PFSK-1 (cell line): ENCODE measurements around the gene MPP7.

ENCODE experiments used
- FOXP2 ChIP-seq: optimal IDR thresholded peaks from 2 replicates; pipeline ENCODE3; 2011; ENCODE audit warnings: borderline replicate concordance, control low read depth, inconsistent platforms; ENCODE audit not compliant: insufficient read depth; ENCODE audit errors: extremely low read length, extremely low read depth
- POLR2AphosphoS5 ChIP-seq: IDR thresholded peaks from 2 replicates; pipeline ENCODE4 v1.6.1; 2012; ENCODE audit warnings: low read depth, mild to moderate bottlenecking, control low read depth, low read length, moderate library complexity
- SIN3A ChIP-seq: IDR thresholded peaks from 2 replicates; pipeline ENCODE4 v1.6.1; 2012; ENCODE audit warnings: mild to moderate bottlenecking, low read length, moderate library complexity, borderline replicate concordance; ENCODE audit not compliant: insufficient read depth
- TAF1 ChIP-seq: IDR thresholded peaks from 2 replicates; pipeline ENCODE4 v1.6.1; 2012; ENCODE audit warnings: low read length, control low read depth, borderline replicate concordance; ENCODE audit not compliant: insufficient read depth
- TF ChIP-seq, protein P1 (sequence below), 2 experiments: IDR thresholded peaks; 2 replicates each; pipeline versions ENCODE4 v1.6.1 to v1.8.0; 2011 to 2012; ENCODE audit warnings: low read depth in 2 of 2, low read length in 2 of 2, control low read depth in 1 of 2, inconsistent platforms in 1 of 2, mild to moderate bottlenecking in 1 of 2, moderate library complexity in 1 of 2; ENCODE audit not compliant: insufficient read depth in 1 of 2

Gene MPP7

GRCh38 chr10:28291881-28292297 lies 11.0 kb downstream of the MPP7 start:
- TF ChIP-seq, protein P1, sequence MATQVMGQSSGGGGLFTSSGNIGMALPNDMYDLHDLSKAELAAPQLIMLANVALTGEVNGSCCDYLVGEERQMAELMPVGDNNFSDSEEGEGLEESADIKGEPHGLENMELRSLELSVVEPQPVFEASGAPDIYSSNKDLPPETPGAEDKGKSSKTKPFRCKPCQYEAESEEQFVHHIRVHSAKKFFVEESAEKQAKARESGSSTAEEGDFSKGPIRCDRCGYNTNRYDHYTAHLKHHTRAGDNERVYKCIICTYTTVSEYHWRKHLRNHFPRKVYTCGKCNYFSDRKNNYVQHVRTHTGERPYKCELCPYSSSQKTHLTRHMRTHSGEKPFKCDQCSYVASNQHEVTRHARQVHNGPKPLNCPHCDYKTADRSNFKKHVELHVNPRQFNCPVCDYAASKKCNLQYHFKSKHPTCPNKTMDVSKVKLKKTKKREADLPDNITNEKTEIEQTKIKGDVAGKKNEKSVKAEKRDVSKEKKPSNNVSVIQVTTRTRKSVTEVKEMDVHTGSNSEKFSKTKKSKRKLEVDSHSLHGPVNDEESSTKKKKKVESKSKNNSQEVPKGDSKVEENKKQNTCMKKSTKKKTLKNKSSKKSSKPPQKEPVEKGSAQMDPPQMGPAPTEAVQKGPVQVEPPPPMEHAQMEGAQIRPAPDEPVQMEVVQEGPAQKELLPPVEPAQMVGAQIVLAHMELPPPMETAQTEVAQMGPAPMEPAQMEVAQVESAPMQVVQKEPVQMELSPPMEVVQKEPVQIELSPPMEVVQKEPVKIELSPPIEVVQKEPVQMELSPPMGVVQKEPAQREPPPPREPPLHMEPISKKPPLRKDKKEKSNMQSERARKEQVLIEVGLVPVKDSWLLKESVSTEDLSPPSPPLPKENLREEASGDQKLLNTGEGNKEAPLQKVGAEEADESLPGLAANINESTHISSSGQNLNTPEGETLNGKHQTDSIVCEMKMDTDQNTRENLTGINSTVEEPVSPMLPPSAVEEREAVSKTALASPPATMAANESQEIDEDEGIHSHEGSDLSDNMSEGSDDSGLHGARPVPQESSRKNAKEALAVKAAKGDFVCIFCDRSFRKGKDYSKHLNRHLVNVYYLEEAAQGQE (IDR thresholded peaks at IDR 0.05; ENCODE audit: insufficient read depth in 1 of 2, low read depth in 2 of 2, low read length in 2 of 2): no peak
- TF ChIP-seq SIN3A: no peak
- no peak for TF ChIP-seq FOXP2
- no peak for TF ChIP-seq POLR2AphosphoS5
- no peak for TF ChIP-seq TAF1

DNA sequence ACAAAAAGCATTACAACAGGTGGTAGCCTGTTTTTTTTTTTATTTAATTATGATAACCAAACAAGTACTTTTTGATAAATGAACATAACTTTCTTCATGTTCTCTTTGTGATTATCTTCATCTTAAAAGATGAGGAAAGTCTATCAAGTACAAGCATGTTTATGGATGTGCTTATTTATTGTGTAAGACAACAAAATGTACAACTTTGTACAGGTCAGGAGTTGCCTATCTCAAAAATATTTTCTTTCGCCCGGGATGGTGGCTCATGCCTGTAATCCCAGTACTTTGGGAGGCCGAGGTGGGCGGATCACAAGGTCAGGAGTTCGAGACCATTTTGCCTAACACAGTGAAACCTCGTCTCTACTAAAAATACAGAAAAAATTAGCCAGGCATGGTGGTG lies 17.0 kb downstream of the MPP7 start:
- TF ChIP-seq POLR2AphosphoS5: no peak
- no peak for TF ChIP-seq TAF1
- no peak for TF ChIP-seq SIN3A
- no peak for TF ChIP-seq FOXP2
- TF ChIP-seq, protein P1 (IDR thresholded peaks at IDR 0.05; ENCODE audit: insufficient read depth in 1 of 2, low read depth in 2 of 2, low read length in 2 of 2): no peak

DNA sequence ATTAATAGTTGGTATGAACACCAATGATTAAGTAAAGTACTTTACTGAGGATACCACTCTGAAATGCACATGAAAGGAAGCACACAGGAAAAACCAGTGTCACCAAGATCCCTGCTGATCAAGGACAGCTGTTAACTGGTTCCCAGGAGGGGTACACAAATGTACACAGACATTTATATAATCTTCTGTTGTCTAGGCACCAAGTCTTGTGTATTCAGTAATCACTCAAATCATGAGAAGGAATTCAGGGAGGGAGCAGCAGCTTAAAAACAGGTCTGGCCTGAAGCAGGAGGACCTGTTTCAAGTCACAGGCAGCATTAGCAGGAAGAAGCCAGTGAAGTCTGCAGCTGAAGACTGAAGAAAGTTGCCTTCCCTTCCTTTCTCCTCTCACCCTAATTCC lies 18.7 kb downstream of the MPP7 start:
- TF ChIP-seq POLR2AphosphoS5 (no peak), SIN3A (no peak), TAF1 (no peak), FOXP2 (no peak)
- TF ChIP-seq, protein P1 (IDR thresholded peaks at IDR 0.05; ENCODE audit: insufficient read depth in 1 of 2, low read depth in 2 of 2, low read length in 2 of 2): no peak

DNA sequence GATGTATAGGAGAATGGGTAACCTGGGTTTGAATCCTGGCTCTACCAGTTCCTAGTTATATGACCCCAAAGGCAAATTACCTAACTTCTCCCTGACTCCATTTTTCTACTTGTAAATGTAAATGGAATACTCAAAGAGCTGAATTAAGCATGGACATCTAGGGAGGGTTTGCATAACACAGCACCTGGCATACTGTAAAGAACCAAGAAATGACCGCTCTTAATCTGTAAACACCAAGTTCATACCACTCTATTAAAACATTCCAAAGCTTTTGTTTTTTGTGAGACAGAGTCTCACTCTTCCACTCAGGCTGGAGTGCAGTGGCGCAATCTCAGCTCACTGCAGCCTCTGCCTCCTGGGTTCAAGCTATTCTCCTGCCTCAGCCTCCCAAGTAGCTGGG lies 19.6 kb downstream of the MPP7 start:
- TF ChIP-seq FOXP2: no peak
- TF ChIP-seq TAF1: no peak
- TF ChIP-seq, protein P1 (IDR thresholded peaks at IDR 0.05; ENCODE audit: insufficient read depth in 1 of 2, low read depth in 2 of 2, low read length in 2 of 2): no peak
- no peak for TF ChIP-seq SIN3A
- TF ChIP-seq POLR2AphosphoS5: no peak

DNA sequence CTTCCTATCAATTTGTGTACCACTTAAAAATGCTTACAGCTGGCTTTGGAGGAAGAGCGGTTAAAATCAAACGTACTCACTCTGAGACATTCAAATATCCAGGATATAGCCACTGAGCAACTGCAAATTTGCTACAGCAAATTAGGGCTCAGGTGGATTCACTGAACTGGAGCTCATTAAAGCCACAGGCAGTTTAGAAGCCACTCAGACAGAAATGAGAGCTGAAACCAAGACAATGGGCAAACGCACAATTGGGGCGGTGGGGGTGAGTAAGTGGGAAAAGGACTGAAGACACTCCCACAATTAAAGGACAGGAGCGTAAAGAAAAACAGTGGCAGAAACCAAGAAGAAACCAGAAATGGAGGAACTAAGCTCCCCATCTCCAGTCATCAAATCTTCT lies 20.5 kb downstream of the MPP7 start:
- TF ChIP-seq TAF1 (no peak), FOXP2 (no peak), POLR2AphosphoS5 (no peak), SIN3A (no peak)
- TF ChIP-seq, protein P1 (IDR thresholded peaks at IDR 0.05; ENCODE audit: insufficient read depth in 1 of 2, low read depth in 2 of 2, low read length in 2 of 2): no peak
